Tibial artery (tissue), 4 donors: ENCODE measurements around the gene MAB21L4.

Experiments used
- DNase-seq, 2 donors: peaks; one replicate each; pipeline ENCODE4 v3.0.0-alpha.2; 2019
- H3K27ac ChIP-seq, 2 donors: fragments of 200-600 bp; sonication (generic) in 1 of 2; 1 replicate in 1 of 2; 2 replicates in 1 of 2; pipeline ENCODE4 v1.5.1; 2018 to 2019; ENCODE audit warnings: mild to moderate bottlenecking in 1 of 2
- H3K27me3 ChIP-seq, 2 donors: fragments of 200-600 bp; sonication (generic) in 1 of 2; one replicate each; pipeline versions ENCODE4 v1.5.1 to v1.6.0; 2016 to 2019
- H3K36me3 ChIP-seq, 3 donors: fragments of 200-600 bp; sonication (generic) in 2 of 3; one replicate each; pipeline ENCODE4 v1.5.1; 2016 to 2019; ENCODE audit warnings: mild to moderate bottlenecking in 2 of 3
- H3K4me1 ChIP-seq, 4 donors: fragments of 200-600 bp; sonication (generic) in 2 of 4; 1 replicate in 3 of 4; 2 replicates in 1 of 4; pipeline ENCODE4 v1.5.1; 2016 to 2019
- H3K4me3 ChIP-seq, 2 donors: fragments of 200-600 bp; sonication (generic) in 1 of 2; 1 replicate in 1 of 2; 2 replicates in 1 of 2; pipeline ENCODE4 v1.5.1; 2018 to 2019; ENCODE audit warnings: mild to moderate bottlenecking in 2 of 2
- H3K9me3 ChIP-seq, 3 donors: fragments of 200-600 bp; sonication (generic) in 1 of 3; one replicate each; pipeline ENCODE4 v1.5.1; 2016 to 2019
- intact Hi-C: fragments of 100-400 bp; cut with DNase I; formaldehyde crosslinking; loops from one replicate; pipeline ENCODE4 v1.15.0; 2023; ENCODE audit warnings: low total_unique reads
- TF ChIP-seq, protein P1 (sequence below), 2 experiments: fragments of 200-600 bp in 1 of 2; fragments of 450-650 bp in 1 of 2; IDR thresholded peaks; one replicate each; pipeline ENCODE4 v1.5.1; 2017 to 2019; ENCODE audit warnings: antibody characterized with exemption in 2 of 2, mild to moderate bottlenecking in 1 of 2, moderate library complexity in 1 of 2

Gene MAB21L4

DNA sequence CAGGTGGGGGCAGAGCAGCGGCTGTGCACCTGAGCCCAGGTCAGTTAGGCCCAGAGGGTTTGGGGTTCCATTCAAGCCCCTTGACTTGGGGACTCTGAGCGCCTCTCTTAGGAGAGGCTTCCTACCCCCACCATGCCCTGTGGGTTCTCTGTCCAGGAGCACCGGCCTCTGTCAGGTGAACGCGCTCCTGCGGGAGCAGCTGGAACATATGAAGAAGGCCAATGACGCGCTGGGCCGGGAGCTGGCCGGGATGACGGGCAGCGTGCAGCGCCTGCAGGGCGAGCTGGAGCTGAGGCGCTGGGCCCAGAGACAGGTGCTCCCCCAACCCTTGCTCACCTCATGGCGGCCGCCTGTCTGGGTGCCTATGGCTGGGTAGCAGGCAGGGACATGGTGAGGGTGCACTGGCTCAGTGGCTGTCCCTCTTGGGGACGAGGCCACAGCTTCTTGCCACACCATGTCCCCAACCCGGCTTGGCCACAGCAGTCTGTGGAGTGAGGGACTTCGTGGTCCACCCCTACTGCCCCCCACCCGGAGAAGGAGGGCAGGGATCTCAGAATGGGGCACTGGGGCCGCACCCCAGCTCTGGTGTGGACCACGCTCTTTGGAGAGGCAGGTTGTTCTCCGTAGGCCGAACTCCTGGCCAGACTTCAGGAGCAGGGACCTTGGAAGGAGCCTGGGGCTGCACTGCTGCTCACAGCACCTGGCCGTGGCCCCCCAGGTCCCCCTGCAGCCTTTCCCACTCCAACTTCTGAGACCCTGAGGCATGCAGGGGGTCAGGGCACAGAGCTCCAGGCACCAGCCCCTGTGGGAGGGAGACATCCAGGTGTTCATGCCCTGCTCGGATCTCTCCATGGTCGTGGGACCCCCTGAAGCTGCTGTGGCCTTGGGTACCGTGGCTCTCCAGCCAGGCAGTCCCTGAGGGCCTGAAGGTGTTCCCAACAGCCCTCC, 29.9 kb upstream of the MAB21L4 start:
- intact Hi-C loops = no loop called here
- peaks cover 0 to 35% of the 10 kb centered on the region in 2 donors for H3K27me3 ChIP-seq

DNA sequence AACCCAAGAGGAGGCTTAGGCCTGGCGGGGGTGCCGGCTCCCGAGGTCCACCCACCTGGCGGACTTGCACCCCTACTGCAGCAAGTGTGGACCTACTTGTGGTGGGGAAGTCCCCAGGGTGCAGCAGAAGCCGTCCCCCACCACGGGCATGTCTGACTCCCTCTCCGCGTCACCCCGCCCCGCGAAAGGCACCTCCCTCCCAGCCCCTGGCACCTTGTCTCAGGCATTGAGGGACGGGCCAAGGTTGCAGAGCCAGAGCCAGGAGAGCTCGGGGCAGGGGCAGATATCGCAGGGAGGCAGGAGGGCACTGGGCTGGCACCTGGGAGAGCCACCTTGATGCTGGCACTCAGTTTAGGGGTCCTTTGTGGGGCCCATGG, 29.2 kb upstream of the MAB21L4 start:
- DNase-seq = peak; percentile 15 to 65
- H3K27me3 ChIP-seq = peaks cover 0 to 31% of the 10 kb centered on the region in 2 donors
- no peak overlapping the region for H3K27ac ChIP-seq
- peaks cover 0 to 15% (median 10%) of the 10 kb centered on the region in 3 donors for H3K9me3 ChIP-seq
- intact Hi-C loops = no loop called here
- no peak overlapping the region for H3K4me3 ChIP-seq
- TF ChIP-seq, protein P1, sequence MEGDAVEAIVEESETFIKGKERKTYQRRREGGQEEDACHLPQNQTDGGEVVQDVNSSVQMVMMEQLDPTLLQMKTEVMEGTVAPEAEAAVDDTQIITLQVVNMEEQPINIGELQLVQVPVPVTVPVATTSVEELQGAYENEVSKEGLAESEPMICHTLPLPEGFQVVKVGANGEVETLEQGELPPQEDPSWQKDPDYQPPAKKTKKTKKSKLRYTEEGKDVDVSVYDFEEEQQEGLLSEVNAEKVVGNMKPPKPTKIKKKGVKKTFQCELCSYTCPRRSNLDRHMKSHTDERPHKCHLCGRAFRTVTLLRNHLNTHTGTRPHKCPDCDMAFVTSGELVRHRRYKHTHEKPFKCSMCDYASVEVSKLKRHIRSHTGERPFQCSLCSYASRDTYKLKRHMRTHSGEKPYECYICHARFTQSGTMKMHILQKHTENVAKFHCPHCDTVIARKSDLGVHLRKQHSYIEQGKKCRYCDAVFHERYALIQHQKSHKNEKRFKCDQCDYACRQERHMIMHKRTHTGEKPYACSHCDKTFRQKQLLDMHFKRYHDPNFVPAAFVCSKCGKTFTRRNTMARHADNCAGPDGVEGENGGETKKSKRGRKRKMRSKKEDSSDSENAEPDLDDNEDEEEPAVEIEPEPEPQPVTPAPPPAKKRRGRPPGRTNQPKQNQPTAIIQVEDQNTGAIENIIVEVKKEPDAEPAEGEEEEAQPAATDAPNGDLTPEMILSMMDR (IDR thresholded peaks at IDR 0.05) = no peak
- H3K36me3 ChIP-seq = no peaks in the 10 kb centered on the region
- H3K4me1 ChIP-seq = peaks cover 0 to 14% (median 1%) of the 10 kb centered on the region in 4 donors

More for the DNA sequence above, 29.9 kb upstream of the MAB21L4 start:
- Histone ChIP-seq H3K4me1 (peaks cover 0 to 11% (median 1%) of the 10 kb centered on the region in 4 donors), H3K9me3 (peaks cover 0 to 15% (median 10%) of the 10 kb centered on the region in 3 donors), H3K36me3 (no peaks in the 10 kb centered on the region), H3K27ac (no peak overlapping the region), H3K4me3 (no peak overlapping the region)
- peak; percentile 15 to 63 for DNase-seq
- TF ChIP-seq, protein P1 (IDR thresholded peaks at IDR 0.05) = no peak

DNA sequence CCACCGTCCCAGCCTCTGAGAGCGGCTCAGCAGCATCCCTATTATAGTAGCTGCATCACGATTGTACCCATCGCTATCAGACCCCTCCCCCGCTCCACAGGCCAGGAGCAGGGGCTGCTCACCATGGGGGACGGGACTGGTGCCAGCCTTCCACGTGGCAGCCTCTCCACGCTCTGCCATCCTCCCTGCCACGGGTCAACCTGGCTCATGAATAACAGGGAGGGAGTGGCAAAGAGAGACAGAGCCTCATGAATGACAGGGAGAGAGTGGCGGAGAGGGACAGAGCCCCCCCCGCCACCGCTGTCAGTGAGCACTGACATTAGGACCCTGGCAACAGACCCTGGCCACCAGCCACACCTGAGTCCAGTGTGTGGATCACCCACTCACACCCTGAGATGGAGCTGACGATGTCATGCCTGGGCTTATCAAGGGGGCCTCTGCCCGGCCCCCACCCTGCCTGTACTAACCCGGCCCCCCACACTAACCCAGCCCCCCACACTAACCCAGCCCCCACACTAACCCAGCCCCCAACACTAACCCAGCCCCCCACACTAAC, 27.1 kb upstream of the MAB21L4 start:
- Histone ChIP-seq H3K4me3 (no peak overlapping the region), H3K27me3 (peaks cover 0 to 31% of the 10 kb centered on the region in 2 donors), H3K36me3 (no peaks in the 10 kb centered on the region), H3K9me3 (peaks cover 0 to 8% (median 5%) of the 10 kb centered on the region in 3 donors), H3K4me1 (peaks cover 0 to 14% (median 1%) of the 10 kb centered on the region in 4 donors), H3K27ac (no peak overlapping the region)
- DNase-seq = peak in 1 of 2 donors; percentile 17
- TF ChIP-seq, protein P1 (IDR thresholded peaks at IDR 0.05) = no peak
- intact Hi-C loops = no loop called here

DNA sequence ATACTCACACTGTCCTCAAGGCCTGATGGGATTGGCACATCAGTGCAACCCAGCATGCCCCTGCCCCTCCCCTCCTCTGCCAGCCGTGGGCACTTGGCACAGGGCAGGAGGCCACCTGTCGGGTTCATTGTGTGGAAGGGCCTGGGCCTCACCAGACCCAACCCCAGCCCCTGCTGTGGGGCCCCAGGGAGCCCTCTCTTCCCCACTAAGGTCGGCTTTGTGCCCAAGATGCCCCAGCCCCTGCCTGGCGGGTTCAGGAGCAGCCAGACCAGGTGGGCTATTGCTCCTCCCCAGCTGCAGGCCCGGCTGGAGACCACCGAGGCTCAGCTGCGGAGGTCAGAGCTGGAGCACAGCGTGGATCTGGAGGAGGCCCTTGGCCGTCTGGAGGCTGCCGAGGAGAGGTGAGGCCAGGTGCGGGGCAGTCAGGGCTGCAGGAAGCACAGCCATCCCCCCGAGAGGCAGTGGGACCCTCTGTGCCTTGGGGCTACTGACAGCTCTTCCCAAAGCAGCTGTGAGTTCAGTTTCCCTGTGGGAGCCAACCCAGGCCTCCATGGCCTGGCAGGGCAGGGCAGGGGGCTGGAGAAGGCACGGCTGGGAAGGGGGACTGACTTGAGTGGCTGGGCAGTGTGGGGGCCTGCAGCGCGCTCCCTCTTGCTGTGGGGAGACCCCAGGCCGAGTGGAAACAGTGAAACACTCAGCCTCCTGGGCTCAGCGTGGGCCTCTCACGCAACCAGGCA, 26.5 kb upstream of the MAB21L4 start:
- Histone ChIP-seq H3K4me3 (no peak overlapping the region), H3K27me3 (peaks cover 0 to 38% of the 10 kb centered on the region in 2 donors), H3K4me1 (peaks cover 0 to 14% (median 5%) of the 10 kb centered on the region in 4 donors), H3K36me3 (no peaks in the 10 kb centered on the region), H3K27ac (no peak overlapping the region), H3K9me3 (peaks cover 0 to 4% (median 0%) of the 10 kb centered on the region in 3 donors)
- TF ChIP-seq, protein P1 (IDR thresholded peaks at IDR 0.05) = no peak
- peak; percentile 17 to 62 for DNase-seq
- intact Hi-C loops = no loop called here

DNA sequence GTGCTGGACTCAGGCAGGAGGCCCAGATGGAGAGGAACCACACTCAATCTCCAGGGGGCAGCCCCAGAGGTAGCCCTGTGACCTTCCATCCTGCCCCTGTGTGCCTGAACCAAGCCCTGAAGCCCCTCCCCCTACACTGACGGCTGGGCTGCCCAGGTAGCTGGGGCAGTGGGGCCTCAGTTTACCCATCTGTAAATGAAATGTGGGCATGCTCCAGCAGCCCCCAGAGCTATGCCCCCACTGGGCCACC, 26.0 kb upstream of the MAB21L4 start:
- intact Hi-C loops = no loop called here
- TF ChIP-seq, protein P1 (IDR thresholded peaks at IDR 0.05) = no peak
- Histone ChIP-seq H3K4me3 (no peak overlapping the region), H3K9me3 (no peaks in the 10 kb centered on the region), H3K36me3 (no peaks in the 10 kb centered on the region), H3K27ac (no peak overlapping the region), H3K4me1 (peaks cover 0 to 16% (median 7%) of the 10 kb centered on the region in 4 donors), H3K27me3 (peaks cover 0 to 43% of the 10 kb centered on the region in 2 donors)
- DNase-seq = peak in 1 of 2 donors; percentile 64
